H1 (cell line): Measurements from ENCODE around the gene SPOUT1. TPM values are rescaled to one million over a fixed set of nuclear protein-coding genes. Genes with fewer than 3 reads are reported as not detected.

Experiments used
- CTCF ChIA-PET: fragments of 300-600 bp; sonication (Branson Sonifier 250); formaldehyde crosslinking; loops from one replicate; lab custom pipeline; 2021; ENCODE audit not compliant: partially characterized antibody; lab: Charles Lee
- POLR2A ChIA-PET: fragments of 300-600 bp; sonication (Branson Sonifier 250); formaldehyde crosslinking; loops from one replicate; lab custom pipeline; 2021; ENCODE audit warnings: inconsistent platforms; ENCODE audit not compliant: partially characterized antibody; lab: Charles Lee
- DNase-seq, 2 experiments: peaks; one replicate each; pipeline versions ENCODE4 v3.0.0 to v3.0.0-alpha.2; 2010 to 2022; ENCODE audit warnings: low spot score in 2 of 2, low read depth in 1 of 2, mixed read lengths in 1 of 2
- FAIRE-seq: peaks from 2 replicates; lab custom pipeline; 2011; peaks lifted over from hg19 to GRCh38; lab: Jason Lieb, UNC
- H2AFZ ChIP-seq: 2 replicates; pipeline ENCODE4 v1.8.1; 2012; ENCODE audit warnings: low read length, inconsistent platforms
- H2AK5ac ChIP-seq: 2 replicates; pipeline ENCODE4 v1.6.1; 2013; ENCODE audit warnings: low read depth, low read length
- H2BK120ac ChIP-seq: replicated peaks from 2 replicates; pipeline ENCODE3; 2013; ENCODE audit warnings: low read depth, low read length, inconsistent platforms
- H2BK12ac ChIP-seq: 2 replicates; pipeline ENCODE4 v1.6.1; 2013; ENCODE audit warnings: low read depth, low read length
- H2BK15ac ChIP-seq: 2 replicates; pipeline ENCODE4 v1.6.1; 2013; ENCODE audit warnings: low read length
- H2BK20ac ChIP-seq: 2 replicates; pipeline ENCODE4 v1.6.1; 2013; ENCODE audit warnings: low read length
- H2BK5ac ChIP-seq: 2 replicates; pipeline ENCODE4 v1.6.1; 2013; ENCODE audit warnings: low read depth, low read length
- H3K14ac ChIP-seq: 2 replicates; pipeline ENCODE4 v1.6.1; 2013; ENCODE audit warnings: inconsistent platforms; ENCODE audit not compliant: insufficient read length
- H3K18ac ChIP-seq: 2 replicates; pipeline ENCODE4 v1.6.1; 2013; ENCODE audit warnings: low read length; ENCODE audit errors: extremely low read depth
- H3K23ac ChIP-seq: 2 replicates; pipeline ENCODE4 v1.6.1; 2013; ENCODE audit warnings: inconsistent platforms; ENCODE audit not compliant: insufficient read length
- H3K23me2 ChIP-seq: 2 replicates; pipeline ENCODE4 v1.6.1; 2013; ENCODE audit warnings: low read depth, low read length
- H3K27ac ChIP-seq: 2 replicates; pipeline ENCODE4 v1.6.1; 2011; ENCODE audit warnings: low read depth, low read length, inconsistent platforms
- H3K27me3 ChIP-seq, 4 experiments: replicated peaks in 1 of 4; 1 replicate in 1 of 4; 2 replicates in 3 of 4; pipeline versions ENCODE4 v1.6.1 to v1.8.1; 2011 to 2013; ENCODE audit warnings: low read length in 3 of 4, mild to moderate bottlenecking in 3 of 4, inconsistent platforms in 2 of 4, mixed read lengths in 2 of 4, moderate library complexity in 1 of 4; ENCODE audit not compliant: control insufficient read depth in 3 of 4, insufficient read depth in 3 of 4; ENCODE audit errors: extremely low read depth in 1 of 4
- H3K36me3 ChIP-seq, 4 experiments: 2 replicates each; pipeline versions ENCODE4 v1.6.1 to v1.8.1; 2011 to 2013; ENCODE audit warnings: mild to moderate bottlenecking in 4 of 4, low read length in 3 of 4, moderate library complexity in 2 of 4, control low read depth in 1 of 4, inconsistent platforms in 1 of 4; ENCODE audit not compliant: insufficient read depth in 4 of 4, control insufficient read depth in 2 of 4
- H3K4ac ChIP-seq: replicated peaks from 2 replicates; pipeline ENCODE3; 2013; ENCODE audit warnings: low read length, low read depth, mixed read lengths, inconsistent platforms; ENCODE audit not compliant: insufficient read length
- H3K4me1 ChIP-seq, 4 experiments: replicated peaks in 1 of 4; 1 replicate in 1 of 4; 2 replicates in 3 of 4; pipeline versions ENCODE4 v1.6.1 to v1.8.1; 2011 to 2013; ENCODE audit warnings: low read length in 3 of 4, inconsistent platforms in 2 of 4, mixed read lengths in 1 of 4; ENCODE audit not compliant: insufficient read depth in 4 of 4, control insufficient read depth in 3 of 4
- H3K4me2 ChIP-seq, 2 experiments: 2 replicates each; pipeline versions ENCODE4 v1.6.1 to v1.8.1; 2011 to 2013; ENCODE audit warnings: low read depth in 2 of 2, low read length in 2 of 2, control low read depth in 1 of 2, inconsistent platforms in 1 of 2, mild to moderate bottlenecking in 1 of 2; ENCODE audit not compliant: insufficient read depth in 1 of 2
- H3K4me3 ChIP-seq, 4 experiments: fragments of 200-600, 300-600 bp in 1 of 4; sonication (generic), shearing (Covaris generic), sonication (Bioruptor Twin) in 1 of 4; 2 replicates each; pipeline versions ENCODE4 v1.5.1 to v1.8.1; 2011 to 2016; ENCODE audit warnings: low read length in 4 of 4, low read depth in 3 of 4, control low read depth in 2 of 4, inconsistent platforms in 2 of 4, mild to moderate bottlenecking in 2 of 4, mixed read lengths in 1 of 4, moderate library complexity in 1 of 4; ENCODE audit not compliant: insufficient read depth in 2 of 4; ENCODE audit errors: extremely low read depth in 1 of 4
- H3K56ac ChIP-seq: replicated peaks from 2 replicates; pipeline ENCODE3; 2013; ENCODE audit warnings: low read depth, mild to moderate bottlenecking, mixed read lengths, low read length, inconsistent platforms; ENCODE audit not compliant: insufficient read length
- H3K79me1 ChIP-seq: 2 replicates; pipeline ENCODE4 v1.6.1; 2013; ENCODE audit warnings: low read depth, low read length, control low read depth
- H3K79me2 ChIP-seq, 2 experiments: 2 replicates each; pipeline versions ENCODE4 v1.6.1 to v1.8.1; 2012 to 2013; ENCODE audit warnings: low read length in 2 of 2, mild to moderate bottlenecking in 2 of 2, inconsistent platforms in 1 of 2; ENCODE audit not compliant: insufficient read depth in 2 of 2, control insufficient read depth in 1 of 2
- H3K9ac ChIP-seq, 4 experiments: replicated peaks in 1 of 4; 1 replicate in 1 of 4; 2 replicates in 3 of 4; pipeline versions ENCODE4 v1.6.1 to v1.8.1; 2011 to 2013; ENCODE audit warnings: low read depth in 3 of 4, low read length in 3 of 4, control low read depth in 2 of 4, mild to moderate bottlenecking in 2 of 4, moderate library complexity in 2 of 4, inconsistent platforms in 1 of 4; ENCODE audit errors: extremely low read depth in 1 of 4
- H3K9me3 ChIP-seq, 2 experiments: 2 replicates each; pipeline versions ENCODE4 v1.6.1 to v1.8.1; 2012 to 2013; ENCODE audit warnings: mild to moderate bottlenecking in 2 of 2, moderate library complexity in 2 of 2, control low read depth in 1 of 2, inconsistent platforms in 1 of 2, low read depth in 1 of 2, low read length in 1 of 2, mixed read lengths in 1 of 2; ENCODE audit not compliant: insufficient read depth in 2 of 2
- H4K20me1 ChIP-seq, 2 experiments: replicated peaks in 1 of 2; 2 replicates each; pipeline versions ENCODE3 to v1.8.1; 2011 to 2013; ENCODE audit warnings: inconsistent platforms in 2 of 2, low read length in 2 of 2, mild to moderate bottlenecking in 1 of 2; ENCODE audit not compliant: insufficient read depth in 2 of 2, control insufficient read depth in 1 of 2
- H4K5ac ChIP-seq: 2 replicates; pipeline ENCODE4 v1.6.1; 2013; ENCODE audit warnings: low read length, low read depth, mixed read lengths, inconsistent platforms; ENCODE audit not compliant: insufficient read length
- H4K8ac ChIP-seq: 2 replicates; pipeline ENCODE4 v1.8.0; 2013; ENCODE audit warnings: mild to moderate bottlenecking, moderate library complexity, low read length, inconsistent platforms; ENCODE audit not compliant: insufficient read depth; ENCODE audit errors: extremely low read depth
- H4K91ac ChIP-seq: replicated peaks from 2 replicates; pipeline ENCODE3; 2013; ENCODE audit warnings: low read length, mixed read lengths, inconsistent platforms; ENCODE audit not compliant: insufficient read length
- ATF2 ChIP-seq: IDR thresholded peaks from 2 replicates; pipeline ENCODE4 v1.6.1; 2012; ENCODE audit warnings: low read length, inconsistent platforms
- ATF3 ChIP-seq: IDR thresholded peaks from 2 replicates; pipeline ENCODE4 v1.6.1; 2011; ENCODE audit warnings: low read depth, mild to moderate bottlenecking, low read length; ENCODE audit not compliant: insufficient read depth
- CTBP2 ChIP-seq: IDR thresholded peaks from 2 replicates; pipeline ENCODE4 v1.7.0; 2011; ENCODE audit warnings: borderline replicate concordance, mild to moderate bottlenecking, moderate library complexity, mixed read lengths, low read length; ENCODE audit not compliant: insufficient read depth, insufficient read length
- E2F6 ChIP-seq: IDR thresholded peaks from 2 replicates; pipeline ENCODE4 v1.6.1; 2012; ENCODE audit warnings: inconsistent platforms
- GABPA ChIP-seq: IDR thresholded peaks from 2 replicates; pipeline ENCODE4 v1.6.1; 2011; ENCODE audit warnings: mild to moderate bottlenecking, low read length, moderate library complexity, borderline replicate concordance; ENCODE audit not compliant: insufficient read depth
- KDM4A ChIP-seq: IDR thresholded peaks from one replicate; pipeline ENCODE4 v1.7.1; 2012; ENCODE audit warnings: low read depth, mild to moderate bottlenecking, moderate library complexity, low read length, inconsistent platforms; ENCODE audit not compliant: severe bottlenecking
- NRF1 ChIP-seq: IDR thresholded peaks from 2 replicates; pipeline ENCODE4 v1.6.1; 2011; ENCODE audit warnings: mild to moderate bottlenecking, low read depth, low read length, improper control_type of control experiment
- SP4 ChIP-seq: IDR thresholded peaks from 2 replicates; pipeline ENCODE4 v1.6.1; 2012; ENCODE audit warnings: low read length, inconsistent platforms
- SUZ12 ChIP-seq: fragments of 200-600 bp; sonication (generic); IDR thresholded peaks from 2 replicates; pipeline ENCODE4 v1.6.1; 2012; ENCODE audit warnings: mild to moderate bottlenecking, inconsistent platforms, low read length, moderate library complexity, mixed read lengths
- YY1 ChIP-seq: IDR thresholded peaks from 2 replicates; pipeline ENCODE4 v1.6.1; 2011; ENCODE audit warnings: low read depth, mild to moderate bottlenecking, low read length
- WGBS, 2 experiments: shearing (Covaris generic) in 1 of 2; methylation state at CpG; one replicate each; pipeline versions ENCODE4 v1.1.6 to v1.1.7; 2013 to 2015; ENCODE audit warnings: low lambda C conversion rate in 2 of 2, mixed read lengths in 2 of 2, inconsistent platforms in 1 of 2, low coverage in 1 of 2, missing lambda C conversion rate in 1 of 2; ENCODE audit not compliant: insufficient replicate concordance in 2 of 2, insufficient coverage in 1 of 2, insufficient read length in 1 of 2; ENCODE audit errors: extremely low coverage in 1 of 2, missing lambda C conversion rate in 1 of 2; 5-methylcytosine and 5-hydroxymethylcytosine counted together
- polyA plus RNA-seq, 7 experiments: library from polyadenylated mRNA; depleted of rRNA in 3 of 7; stranded (reverse) in 5 of 7; unstranded in 2 of 7; fragments of >200 nt in 5 of 7; fragments of 200-250 nt in 2 of 7; gene quantifications; 1 replicate in 5 of 7; 2 replicates in 1 of 7; 4 replicates in 1 of 7; pipeline versions ENCODE4 v1.2.1 to v1.2.3, GENCODE V29; 2011 to 2013; ENCODE audit warnings: missing spikeins in 2 of 7, mixed read lengths in 2 of 7
- total RNA-seq: library from RNA; stranded (reverse); fragmentation: NEBNext Ultra II Directional; extraction: Animal tissue kit (Norgen Biotek cat#: 25700); gene quantifications from 2 replicates; pipeline ENCODE4 v1.2.1, GENCODE V29; 2021

The SPOUT1 gene
- total and polyA plus RNA-seq, 2 of the 8 experiments (the other 6 are each of a cell fraction or from before 2014, with no cell fraction given), result 69.2 to 77.8 TPM

- Histone ChIP-seq H3K9ac (no peak overlapping the region), H3K27me3 (no peaks in the 10 kb centered on the region), H3K4ac (no peak overlapping the region), H2BK12ac (no peak overlapping the region), H3K4me1 (no peaks in the 10 kb centered on the region), H4K5ac (no peak overlapping the region), H3K4me3 (no peak overlapping the region), H4K20me1 (peaks cover 0 to 11% of the 10 kb centered on the region in 2 experiments), H4K91ac (no peak overlapping the region), H2AK5ac (no peak overlapping the region), H2BK120ac (no peak overlapping the region), H4K8ac (no peak overlapping the region), H3K36me3 (peaks cover 0 to 5% (median 3%) of the 10 kb centered on the region in 4 experiments; a peak in 3 of 8 replicates), H3K18ac (no peak overlapping the region), H3K79me1 (no peaks in the 10 kb centered on the region), H2BK15ac (no peak overlapping the region), H3K4me2 (no peak overlapping the region), H3K27ac (no peak overlapping the region), H2BK5ac (no peak overlapping the region), H3K23ac (no peak overlapping the region), H3K14ac (no peak overlapping the region), H3K79me2 (no peaks in the 10 kb centered on the region), H3K9me3 (no peaks in the 10 kb centered on the region), H2AFZ (no peak overlapping the region), H3K23me2 (no peaks in the 10 kb centered on the region), H3K56ac (no peak overlapping the region), H2BK20ac (no peak overlapping the region)
- FAIRE-seq (no peak), DNase-seq (no peak)
- ChIA-PET POLR2A (no interaction called here), CTCF (interaction anchor here (0.6 to 1.3 kb wide), 3 partner anchors 19 to 931 kb away, joined by 3 read pairs; no protein-coding TSS in a partner anchor)
- WGBS, 2 experiments, result 86% methylated on average over 1 of the region's 1 CpG; no CpG with 5 or more reads in 1 of the 2 experiments
- TF ChIP-seq SUZ12, result no peak
- TF ChIP-seq SP4, result no peak
- TF ChIP-seq YY1, result no peak
- no peak for TF ChIP-seq CTBP2
- no peak for TF ChIP-seq GABPA
- no peak for TF ChIP-seq NRF1
- TF ChIP-seq KDM4A, result no peak
- TF ChIP-seq E2F6, result no peak
- TF ChIP-seq ATF3, result no peak
- TF ChIP-seq ATF2, result no peak
Measured at GRCh38 chr9:128840524-128840923, 10.9 kb upstream of the SPOUT1 start.
